Measurements from ENCODE around the gene RGS6.

- TF ChIP-seq POLR2A (IDR thresholded peaks at IDR 0.05; ENCODE audit: low read depth) = no peak
- no peak for TF ChIP-seq EP300 (IDR thresholded peaks at IDR 0.05)
Observed at GRCh38 chr14:72607386-72608130, 675.3 kb downstream of the RGS6 start.
